PC-3 (cell line): ENCODE data around the gene ATG2A. TPM values are rescaled to one million over a fixed set of nuclear protein-coding genes. Genes with fewer than 3 reads are reported as not detected.

Experiments
- ATAC-seq: fragments of 200-7000 bp; cut with Tn5 transposase; 2 replicates; pipeline ENCODE4 v1.9.1; 2020; ENCODE audit warnings: mild to moderate bottlenecking, moderate library complexity
- BruUV-seq: library from RNA; stranded (reverse); fragments of 400-500 nt; replicated peaks from 2 replicates; lab custom pipeline; 2021; lab: Mats Ljungman, UMichigan
- CTCF ChIA-PET: fragments of 300-600 bp; sonication (Branson Sonifier 250); formaldehyde crosslinking; loops from one replicate; lab custom pipeline; 2022; ENCODE audit warnings: antibody characterized with exemption; lab: Charles Lee
- POLR2A ChIA-PET: fragments of 300-600 bp; sonication (Branson Sonifier 250); formaldehyde crosslinking; loops from one replicate; lab custom pipeline; 2022; ENCODE audit warnings: antibody characterized with exemption; ENCODE audit not compliant: unreplicated experiment; lab: Charles Lee
- DNase-seq: peaks from one replicate; pipeline ENCODE4 v3.0.0-alpha.2; 2015
- H2AFZ ChIP-seq: fragments of 300-600 bp; sonication (generic); 2 replicates; pipeline ENCODE4 v1.6.0; 2016; ENCODE audit warnings: antibody characterized with exemption, low read length
- H3F3A ChIP-seq: fragments of 300-600 bp; sonication (generic); one replicate; pipeline ENCODE4 v1.6.0; 2017; ENCODE audit warnings: antibody characterized with exemption, low read length, control low read depth, mild to moderate bottlenecking; ENCODE audit not compliant: unreplicated experiment
- H3K27ac ChIP-seq: fragments of 300-600 bp; sonication (generic); 2 replicates; pipeline ENCODE4 v1.5.1; 2016; ENCODE audit warnings: mild to moderate bottlenecking, low read length
- H3K27me3 ChIP-seq: fragments of 300-600 bp; sonication (generic); 2 replicates; pipeline ENCODE4 v1.6.1; 2016; ENCODE audit warnings: low read length, mixed read lengths
- H3K36me3 ChIP-seq: fragments of 300-600 bp; sonication (generic); 2 replicates; pipeline ENCODE4 v1.6.1; 2016; ENCODE audit warnings: low read depth, mixed run types, low read length, mixed read lengths
- H3K4me1 ChIP-seq: fragments of 300-600 bp; sonication (generic); 2 replicates; pipeline ENCODE4 v1.5.1; 2016; ENCODE audit warnings: low read length; ENCODE audit not compliant: insufficient read depth
- H3K4me2 ChIP-seq: fragments of 300-600 bp; sonication (generic); 2 replicates; pipeline ENCODE4 v1.6.0; 2016; ENCODE audit warnings: low read length
- H3K4me3 ChIP-seq: fragments of 300-600 bp; sonication (generic); 2 replicates; pipeline ENCODE4 v1.5.1; 2016; ENCODE audit warnings: mild to moderate bottlenecking, low read length, mixed read lengths
- H3K79me2 ChIP-seq: fragments of 300-600 bp; sonication (generic); 2 replicates; pipeline ENCODE4 v1.6.1; 2017; ENCODE audit warnings: low read length, mixed read lengths
- H3K9ac ChIP-seq: fragments of 300-600 bp; sonication (generic); 2 replicates; pipeline ENCODE4 v1.6.0; 2016; ENCODE audit warnings: mild to moderate bottlenecking, low read length
- H3K9me2 ChIP-seq: fragments of 300-600 bp; sonication (generic); replicated peaks from 2 replicates; pipeline ENCODE4 v1.6.1; 2016; ENCODE audit warnings: mixed run types, low read length, mixed read lengths
- H3K9me3 ChIP-seq: fragments of 300-600 bp; sonication (generic); 2 replicates; pipeline ENCODE4 v1.6.1; 2016; ENCODE audit warnings: low read length, mixed read lengths
- H4K20me1 ChIP-seq: fragments of 300-600 bp; sonication (generic); 2 replicates; pipeline ENCODE4 v1.6.1; 2016; ENCODE audit warnings: low read length, mixed read lengths
- EZH2 ChIP-seq: fragments of 300-600 bp; sonication (generic); IDR thresholded peaks from one replicate; pipeline ENCODE4 v1.6.1; 2017; ENCODE audit warnings: antibody characterized with exemption, mild to moderate bottlenecking, low read length; ENCODE audit not compliant: unreplicated experiment
- EZH2phosphoT487 ChIP-seq: fragments of 300-600 bp; sonication (generic); IDR thresholded peaks from 2 replicates; pipeline ENCODE4 v1.6.1; 2018; ENCODE audit warnings: mild to moderate bottlenecking, antibody characterized with exemption, low read length, borderline replicate concordance
- intact Hi-C: fragments of 100-400 bp; cut with micrococcal nuclease; formaldehyde crosslinking; loops from 2 replicates; pipeline ENCODE4 v1.9.0; 2023
- total RNA-seq: library from RNA; depleted of rRNA; stranded (reverse); fragments of >200 nt; gene quantifications from 2 replicates; pipeline ENCODE4 v1.2.3, GENCODE V29; 2014
- TF ChIP-seq, protein P1 (sequence below): fragments of 300-600 bp; sonication (generic); conservative IDR thresholded peaks from 2 replicates; pipeline ENCODE4 v1.5.1; 2017; ENCODE audit warnings: antibody characterized with exemption, low read depth, mild to moderate bottlenecking, low read length

ATG2A gene
- total RNA-seq, 1 experiment from 2014 or later, result 45.6 TPM

DNA sequence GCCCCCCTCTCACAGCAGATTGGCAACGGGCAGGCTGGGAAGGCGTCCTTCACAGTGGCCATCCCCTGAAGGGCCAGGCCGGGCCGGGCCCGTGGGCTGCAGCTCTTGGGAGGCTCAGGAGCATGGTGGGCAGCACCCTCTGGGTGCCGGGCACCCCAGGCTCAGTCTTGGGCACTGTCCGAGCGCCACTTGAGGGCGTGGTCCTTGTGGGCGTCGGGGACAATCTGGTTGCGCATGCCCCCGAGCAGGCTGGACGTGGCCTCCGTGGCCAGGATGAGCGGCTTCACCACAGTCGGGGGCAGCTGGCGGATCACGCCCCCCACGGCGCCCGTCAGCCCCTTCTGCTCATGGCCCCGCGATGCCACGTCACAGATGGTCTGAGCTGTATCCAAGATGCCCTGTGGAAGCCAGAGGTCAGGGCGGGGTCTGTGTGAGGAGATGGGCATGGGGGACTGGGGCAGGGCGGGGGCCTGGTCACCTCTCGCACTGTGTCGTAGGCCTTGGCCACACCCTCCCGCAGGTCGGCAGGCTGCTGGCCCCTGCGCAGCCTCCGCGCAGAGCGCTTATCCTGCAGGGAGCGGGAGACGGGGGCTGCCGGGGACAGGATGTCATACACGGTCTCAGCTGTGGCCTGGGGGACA lies 22.1 kb downstream of the ATG2A start:
- POLR2A ChIA-PET, result no interaction called here

DNA sequence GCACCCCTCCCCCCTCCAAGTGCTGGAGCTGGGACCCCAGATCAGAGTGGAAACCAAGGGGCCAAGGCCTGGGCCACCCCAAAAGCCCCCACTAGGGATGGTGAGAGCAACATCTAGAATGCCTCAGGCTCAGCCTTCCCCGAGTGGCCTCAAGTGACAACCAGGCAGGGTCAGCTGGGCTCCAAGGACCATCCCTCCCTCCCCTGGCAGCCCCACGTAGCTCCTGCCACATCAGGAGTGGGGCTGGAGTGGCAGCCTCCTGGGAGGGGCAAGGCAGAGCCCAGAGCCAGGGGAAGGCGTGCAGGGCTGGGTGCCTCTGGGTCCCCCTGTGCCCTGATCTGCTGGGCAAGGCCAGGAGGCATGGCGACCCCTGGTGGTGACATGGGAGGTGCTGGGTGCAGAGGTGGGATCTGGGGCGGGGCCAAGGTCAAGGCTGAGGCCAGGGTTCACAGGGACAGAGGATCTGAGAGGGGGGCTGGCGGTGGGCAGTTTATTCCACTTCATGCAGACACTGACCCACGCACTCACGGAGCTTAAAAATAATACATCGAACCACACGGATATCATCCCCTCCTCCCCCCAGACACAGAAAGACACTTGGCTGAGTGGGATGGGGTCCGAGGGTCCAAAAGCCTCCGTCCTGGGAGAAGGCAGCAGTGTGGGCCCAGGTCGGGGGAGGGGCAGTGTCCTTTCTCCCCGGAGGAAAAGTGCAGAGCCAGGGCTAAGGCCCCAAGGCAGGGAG lies 22.8 kb downstream of the ATG2A start:
- Histone ChIP-seq H3K9me3 (no peaks in the 10 kb centered on the region), H3F3A (no peaks in the 10 kb centered on the region), H3K9ac (no peak overlapping the region), H4K20me1 (no peaks in the 10 kb centered on the region), H2AFZ (no peak overlapping the region), H3K4me1 (peaks cover under 1% of the 10 kb centered on the region; the same call in 1 of the 2 replicates), H3K27me3 (no peaks in the 10 kb centered on the region), H3K4me2 (no peak overlapping the region), H3K79me2 (no peaks in the 10 kb centered on the region), H3K4me3 (no peak overlapping the region), H3K27ac (no peak overlapping the region), H3K9me2 (no peaks in the 10 kb centered on the region), H3K36me3 (peaks cover 5% of the 10 kb centered on the region; the same call in 1 of the 2 replicates)
- intact Hi-C loops, result loop anchor here (1.0 kb wide), 1 partner anchor 47 kb away; no protein-coding TSS in a partner anchor
- TF ChIP-seq, protein P1, sequence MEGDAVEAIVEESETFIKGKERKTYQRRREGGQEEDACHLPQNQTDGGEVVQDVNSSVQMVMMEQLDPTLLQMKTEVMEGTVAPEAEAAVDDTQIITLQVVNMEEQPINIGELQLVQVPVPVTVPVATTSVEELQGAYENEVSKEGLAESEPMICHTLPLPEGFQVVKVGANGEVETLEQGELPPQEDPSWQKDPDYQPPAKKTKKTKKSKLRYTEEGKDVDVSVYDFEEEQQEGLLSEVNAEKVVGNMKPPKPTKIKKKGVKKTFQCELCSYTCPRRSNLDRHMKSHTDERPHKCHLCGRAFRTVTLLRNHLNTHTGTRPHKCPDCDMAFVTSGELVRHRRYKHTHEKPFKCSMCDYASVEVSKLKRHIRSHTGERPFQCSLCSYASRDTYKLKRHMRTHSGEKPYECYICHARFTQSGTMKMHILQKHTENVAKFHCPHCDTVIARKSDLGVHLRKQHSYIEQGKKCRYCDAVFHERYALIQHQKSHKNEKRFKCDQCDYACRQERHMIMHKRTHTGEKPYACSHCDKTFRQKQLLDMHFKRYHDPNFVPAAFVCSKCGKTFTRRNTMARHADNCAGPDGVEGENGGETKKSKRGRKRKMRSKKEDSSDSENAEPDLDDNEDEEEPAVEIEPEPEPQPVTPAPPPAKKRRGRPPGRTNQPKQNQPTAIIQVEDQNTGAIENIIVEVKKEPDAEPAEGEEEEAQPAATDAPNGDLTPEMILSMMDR, result peak; percentile 97
- no peak for TF ChIP-seq EZH2
- DNase-seq, result peak; percentile 83
- CTCF ChIA-PET, result interaction anchor here (1.0 to 1.2 kb wide), 2 partner anchors 46 to 50 kb away, joined by 3 read pairs; partner anchors contain the start of gene CDC42BPG
- ATAC-seq, result peak; percentile 88
- no TSS peak for BruUV-seq
- POLR2A ChIA-PET, result no interaction called here

More for the DNA sequence above, 22.1 kb downstream of the ATG2A start:
- ATAC-seq, result no peak
- Histone ChIP-seq H3K9ac (no peak overlapping the region), H3F3A (no peaks in the 10 kb centered on the region), H3K4me2 (no peak overlapping the region), H3K36me3 (peaks cover 5% of the 10 kb centered on the region; the same call in 1 of the 2 replicates), H2AFZ (no peak overlapping the region), H3K27ac (no peak overlapping the region), H4K20me1 (no peaks in the 10 kb centered on the region), H3K27me3 (no peaks in the 10 kb centered on the region), H3K4me3 (no peak overlapping the region), H3K9me2 (no peaks in the 10 kb centered on the region), H3K4me1 (no peaks in the 10 kb centered on the region), H3K79me2 (no peaks in the 10 kb centered on the region), H3K9me3 (no peaks in the 10 kb centered on the region)
- CTCF ChIA-PET, result no interaction called here
- TF ChIP-seq, protein P1, result no peak
- no peak for TF ChIP-seq EZH2phosphoT487
- TF ChIP-seq EZH2, result no peak
- no peak for DNase-seq
- no TSS peak for BruUV-seq
- intact Hi-C loops, result loop anchor here (1.0 kb wide), 1 partner anchor 48 kb away; no protein-coding TSS in a partner anchor
